ENCODE data around the gene TEX22. TPM values are rescaled to one million over a fixed set of nuclear protein-coding genes. Genes with fewer than 3 reads are reported as not detected.

TEX22 gene
- total RNA-seq, 1 experiment from 2014 or later, result 0.87 TPM

- TF ChIP-seq TCF7 (CRISPR knock-in tag; IDR thresholded peaks at IDR 0.05; ENCODE audit: low read depth) (peak; percentile 21; the same call in 1 of the 2 replicates), E2F1 (CRISPR knock-in tag; IDR thresholded peaks at IDR 0.05) (no peak), MXD4 (CRISPR knock-in tag; IDR thresholded peaks at IDR 0.05; ENCODE audit: borderline replicate concordance) (no peak)
These were observed 558 bp downstream of the TEX22 start (continued) for GRCh38 chr14:105398726-105399465.

- no peaks in the 10 kb centered on the region for H3K4me1 Mint-ChIP-seq
- no peak overlapping the region for H3K27ac Mint-ChIP-seq
- H3K36me3 Mint-ChIP-seq, result peaks cover 48% of the 10 kb centered on the region
- H3K27me3 Mint-ChIP-seq (ENCODE audit: low read depth), result peaks cover 58% of the 10 kb centered on the region
- no peak overlapping the region for H3K4me3 Mint-ChIP-seq
- no peak for DNase-seq (ENCODE audit: low spot score)
- H3K9me3 Mint-ChIP-seq, result peaks cover 38% of the 10 kb centered on the region
- ChIA-PET CTCF (interaction anchor here (0.7 to 0.8 kb wide), 3 partner anchors 81 to 86 kb away, joined by 3 to 4 read pairs (median 3); no protein-coding TSS in a partner anchor), POLR2A (no interaction called here)
- no peak for TF ChIP-seq ZSCAN18 (CRISPR knock-in tag; IDR thresholded peaks at IDR 0.05)
- no peak for TF ChIP-seq FOXJ3 (CRISPR knock-in tag; IDR thresholded peaks at IDR 0.05; ENCODE audit: borderline replicate concordance)
- TF ChIP-seq E2F1 (CRISPR knock-in tag; IDR thresholded peaks at IDR 0.05), result no peak
- TF ChIP-seq NR1H2 (CRISPR knock-in tag; IDR thresholded peaks at IDR 0.05), result no peak
- no peak for TF ChIP-seq ZNF121 (CRISPR knock-in tag; IDR thresholded peaks at IDR 0.05)
- no peak for TF ChIP-seq AFF4 (CRISPR knock-in tag; IDR thresholded peaks at IDR 0.05; ENCODE audit: borderline replicate concordance)
- TF ChIP-seq ETV6 (CRISPR knock-in tag; IDR thresholded peaks at IDR 0.05), result no peak
- TF ChIP-seq ZNF416 (CRISPR knock-in tag; IDR thresholded peaks at IDR 0.05), result no peak
- no peak for ATAC-seq
These were observed 1.1 kb downstream of the TEX22 start for GRCh38 chr14:105399466-105399775.

- Mint-ChIP-seq H3K9me3 (peaks cover 44% of the 10 kb centered on the region), H3K27ac (no peak overlapping the region), H3K27me3 (ENCODE audit: low read depth) (peaks cover 64% of the 10 kb centered on the region), H3K4me1 (no peaks in the 10 kb centered on the region), H3K36me3 (peaks cover 51% of the 10 kb centered on the region), H3K4me3 (no peak overlapping the region)
- POLR2A ChIA-PET, result no interaction called here
- TF ChIP-seq ZNF232 (CRISPR knock-in tag; IDR thresholded peaks at IDR 0.05) (no peak), NFATC4 (CRISPR knock-in tag; IDR thresholded peaks at IDR 0.05) (no peak)
- DNase-seq (ENCODE audit: low spot score) (no peak), ATAC-seq (no peak)
- CTCF ChIA-PET, result interaction anchor here (0.8 kb wide), 1 partner anchor 81 kb away, joined by 4 read pairs; no protein-coding TSS in a partner anchor
These were observed 1.7 kb downstream of the TEX22 start for GRCh38 chr14:105400016-105400415.

GRCh38 chr14:105401699-105402098 is 3.4 kb downstream of the TEX22 start:
- Mint-ChIP-seq H3K27me3 (ENCODE audit: low read depth) (peaks cover 81% of the 10 kb centered on the region), H3K9me3 (peaks cover 60% of the 10 kb centered on the region), H3K4me3 (no peak overlapping the region), H3K4me1 (no peaks in the 10 kb centered on the region), H3K27ac (no peak overlapping the region), H3K36me3 (peaks cover 56% of the 10 kb centered on the region)
- DNase-seq (ENCODE audit: low spot score) (no peak), ATAC-seq (no peak)
- CTCF ChIA-PET, result no interaction called here
- POLR2A ChIA-PET, result no interaction called here
- TF ChIP-seq TP53 (CRISPR knock-in tag; IDR thresholded peaks at IDR 0.05), result no peak
- no peak for TF ChIP-seq CREB1 (CRISPR knock-in tag; IDR thresholded peaks at IDR 0.05)
- TF ChIP-seq IRF2 (CRISPR knock-in tag; IDR thresholded peaks at IDR 0.05; ENCODE audit: borderline replicate concordance, low read depth), result no peak
- TF ChIP-seq ZNF219 (CRISPR knock-in tag; IDR thresholded peaks at IDR 0.05; ENCODE audit: borderline replicate concordance), result no peak
- no peak for TF ChIP-seq E2F4 (CRISPR knock-in tag; IDR thresholded peaks at IDR 0.05; ENCODE audit: borderline replicate concordance, low read depth)
- no peak for TF ChIP-seq ZSCAN18 (CRISPR knock-in tag; IDR thresholded peaks at IDR 0.05)
- no peak for TF ChIP-seq JUN (CRISPR knock-in tag; IDR thresholded peaks at IDR 0.05)
- TF ChIP-seq JAZF1 (CRISPR knock-in tag; IDR thresholded peaks at IDR 0.05), result no peak
- no peak for TF ChIP-seq ZNF416 (CRISPR knock-in tag; IDR thresholded peaks at IDR 0.05)

Measured in WTC11 (cell line).